Measurements from ENCODE around the gene LIN9.
"Not testable (repeated sequence)": the region's sequence is repeated elsewhere in the genome, so short reads cannot be mapped to it uniquely, and the experiment has no call there.

The LIN9 gene

GRCh38 chr1:226268421-226269124 is 40.4 kb downstream of the LIN9 start:
- no peak for DNase-seq

- no peak for DNase-seq
Measured at GRCh38 chr1:226261818-226262217, 47.1 kb downstream of the LIN9 start.

DNA sequence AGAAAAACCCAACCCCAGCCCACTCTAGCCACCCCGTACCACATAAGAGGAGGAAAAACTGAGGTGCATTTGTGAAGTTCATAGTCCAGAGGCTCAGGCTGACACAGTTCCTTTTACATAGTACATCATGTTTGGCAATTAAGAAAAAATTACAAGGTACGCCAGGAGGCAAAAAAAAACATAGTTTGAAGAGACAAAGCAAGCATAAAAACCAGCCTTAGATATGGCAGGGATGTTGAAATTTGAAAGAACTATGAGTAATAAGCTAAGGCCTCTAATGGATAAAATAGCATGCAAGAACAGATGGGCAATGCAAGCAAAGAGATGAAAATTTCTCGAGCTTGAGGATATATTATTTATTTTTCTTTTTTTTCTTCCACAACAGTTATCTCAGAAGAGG is 53.6 kb downstream of the LIN9 start:
- no peak for DNase-seq

GRCh38 chr1:226253933-226254332 is 55.0 kb downstream of the LIN9 start:
- no peak for DNase-seq

DNA sequence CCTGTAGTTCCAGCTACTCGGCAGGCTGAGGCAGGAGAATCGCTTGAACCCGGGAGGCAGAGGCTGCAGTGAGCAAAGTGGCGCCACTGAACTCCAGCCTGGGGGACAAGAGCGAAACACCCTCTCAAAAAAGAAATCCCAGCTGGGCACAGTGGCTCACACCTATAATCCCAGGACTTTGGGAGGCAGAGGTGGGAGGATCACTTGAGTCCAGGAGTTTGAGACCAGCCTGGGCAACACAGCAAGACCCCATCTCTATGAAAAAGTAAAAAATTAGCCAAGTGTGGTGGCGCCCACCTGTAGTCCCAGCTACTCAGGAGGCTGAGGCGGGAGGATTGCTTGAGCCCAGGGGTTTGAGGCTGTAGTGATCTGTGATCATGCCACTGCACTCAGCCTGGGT is 56.1 kb downstream of the LIN9 start:
- not testable (repeated sequence) for DNase-seq

GRCh38 chr1:226250511-226250910 is 58.5 kb downstream of the LIN9 start:
- DNase-seq = no peak

- DNase-seq = no peak
Measured at GRCh38 chr1:226248796-226249195, 60.2 kb downstream of the LIN9 start.

- DNase-seq = peak; percentile 90
Measured at GRCh38 chr1:226248091-226248490, 60.9 kb downstream of the LIN9 start.

DNA sequence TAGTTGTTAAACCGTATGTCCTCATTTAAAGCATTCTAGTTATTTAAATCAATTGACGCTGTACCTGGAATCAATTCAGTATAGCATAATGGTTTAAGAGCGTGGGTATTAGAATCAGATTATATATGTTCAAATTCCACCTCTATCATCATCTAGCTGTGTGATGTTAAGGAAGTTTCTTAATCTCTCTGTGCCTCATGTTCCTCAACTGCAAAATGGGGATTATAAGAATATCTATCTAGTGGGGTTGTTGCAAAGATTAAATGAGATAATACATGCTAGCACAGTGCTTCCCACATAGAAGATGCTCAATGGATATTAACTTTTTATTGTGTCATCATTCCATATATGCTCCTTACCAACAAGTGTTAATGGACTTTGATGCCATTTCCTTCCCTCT is 69.5 kb downstream of the LIN9 start:
- DNase-seq = no peak

- no peak for DNase-seq
Measured at GRCh38 chr1:226236826-226237225, 72.1 kb downstream of the LIN9 start.

- DNase-seq = no peak
Measured at GRCh38 chr1:226233806-226234205, 75.2 kb downstream of the LIN9 start.

GRCh38 chr1:226233293-226233692 is 75.7 kb downstream of the LIN9 start:
- DNase-seq = no peak

DNA sequence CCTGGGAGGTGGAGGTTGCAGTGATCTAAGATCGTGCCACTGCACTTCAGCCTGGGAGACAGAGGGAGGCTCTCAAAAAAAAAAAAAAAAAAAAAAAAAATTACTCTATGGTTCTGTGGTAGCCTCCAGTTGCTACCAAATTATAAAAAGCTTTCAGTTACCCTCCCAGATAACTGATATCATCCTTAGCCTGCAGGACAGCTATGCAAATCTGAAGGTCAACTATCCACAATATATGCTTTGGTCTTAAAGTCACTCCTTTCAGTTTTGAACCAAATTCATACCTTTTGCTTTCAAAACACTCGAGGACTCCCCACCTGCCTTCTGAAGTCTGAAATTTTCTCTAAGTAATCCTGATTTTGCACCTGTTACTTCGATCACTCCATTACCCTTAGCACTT is 82.4 kb downstream of the LIN9 start:
- no peak for DNase-seq

- no peak for DNase-seq
Measured at GRCh38 chr1:226223786-226224244, 85.1 kb downstream of the LIN9 start.

DNA sequence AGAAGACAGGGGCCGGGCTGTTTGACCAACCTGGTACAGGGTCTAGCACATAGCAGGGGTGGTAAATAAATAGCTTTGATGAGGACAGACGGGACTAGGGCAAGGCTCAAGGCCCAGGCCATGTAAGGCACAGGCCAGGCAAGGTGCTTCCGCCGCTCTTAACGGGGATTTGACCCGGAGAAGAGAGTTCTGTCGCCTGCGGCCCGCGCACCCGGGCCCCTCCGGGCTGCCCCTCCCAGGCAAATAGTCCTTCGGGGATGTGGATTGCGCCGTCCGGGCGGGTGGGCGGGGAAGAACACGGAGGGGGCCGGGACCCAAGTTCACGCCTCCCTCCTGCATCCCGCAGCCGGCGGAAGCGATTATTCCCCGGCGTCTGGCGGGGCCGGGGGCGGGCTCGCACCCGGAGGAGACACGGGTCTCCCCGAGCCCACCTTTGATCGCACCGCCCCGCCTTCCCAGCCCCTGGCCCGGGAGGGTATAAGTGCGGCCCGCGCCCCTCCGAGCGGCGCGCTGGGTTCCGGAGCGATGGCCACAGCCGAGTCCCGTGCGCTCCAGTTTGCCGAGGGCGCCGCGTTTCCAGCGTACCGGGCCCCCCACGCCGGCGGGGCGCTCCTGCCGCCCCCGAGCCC is 85.7 kb downstream of the LIN9 start, which contains the start of gene MIXL1:
TSS of gene MIXL1 (plus strand) at position 508 of the 629 bp plus-strand sequence. CDS start at position 526, 18 bp downstream.
- DNase-seq = no peak

DNA sequence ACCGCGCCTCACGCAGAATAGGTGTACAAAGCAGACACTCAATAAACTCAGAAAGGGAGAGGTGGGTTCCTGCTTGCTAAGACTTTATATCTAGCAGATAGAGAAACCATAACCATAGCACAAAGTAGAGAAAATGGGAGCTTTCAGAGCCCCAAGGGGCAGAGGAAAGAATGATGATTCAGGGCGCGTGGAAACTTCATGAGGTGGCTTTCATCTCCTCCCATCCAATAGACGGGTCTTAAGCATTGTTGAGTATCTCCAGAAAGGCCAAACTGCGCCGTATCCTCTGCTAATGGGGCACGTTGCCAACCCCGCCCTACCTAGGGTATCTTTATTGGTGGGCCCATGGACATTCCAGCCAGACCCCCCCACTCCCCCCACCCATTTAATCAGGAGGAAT is 86.3 kb downstream of the LIN9 start:
- DNase-seq = no peak

GRCh38 chr1:226220473-226221189 is 88.3 kb downstream of the LIN9 start:
- DNase-seq = no peak

DNA sequence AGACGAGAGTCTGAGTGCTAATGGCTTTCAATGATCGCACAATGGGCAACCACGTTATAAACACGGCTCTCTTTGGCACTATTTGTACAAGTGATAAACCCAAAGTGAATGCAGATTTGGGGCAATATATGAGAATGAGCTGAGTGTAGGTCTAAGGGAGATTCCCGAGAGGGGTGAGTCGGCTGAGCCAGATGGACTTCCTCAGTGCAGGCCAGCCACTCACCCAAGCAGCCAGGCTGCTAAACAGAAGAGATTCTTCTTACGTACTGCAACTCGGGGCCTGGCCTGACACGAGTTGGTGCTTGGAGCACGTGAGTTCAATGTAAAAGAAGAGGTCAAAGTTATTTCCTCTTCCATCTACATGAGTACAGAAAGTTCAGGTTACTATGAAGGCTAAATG is 91.7 kb downstream of the LIN9 start:
- no peak for DNase-seq

DNA sequence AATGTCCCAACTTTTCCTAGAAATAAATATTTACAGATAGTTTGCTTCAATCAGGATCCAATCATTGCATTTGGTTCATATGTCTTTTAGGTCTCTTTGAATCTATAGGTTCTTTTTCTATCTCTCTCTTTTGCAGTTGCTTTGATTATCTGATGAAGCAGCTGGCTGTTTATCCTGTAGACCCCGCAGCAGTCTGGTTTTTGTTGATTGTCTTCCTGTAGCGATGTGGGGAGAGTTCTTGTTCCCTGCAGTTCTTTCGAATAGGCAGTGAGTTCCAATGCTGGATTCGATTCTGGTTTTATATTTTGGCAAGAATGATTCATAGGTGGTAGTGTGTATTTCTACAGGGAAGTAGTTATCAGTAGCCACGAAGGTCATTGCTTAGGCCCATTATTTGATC is 92.9 kb downstream of the LIN9 start:
- no peak for DNase-seq

- no peak for DNase-seq
Measured at GRCh38 chr1:226215239-226215638, 93.7 kb downstream of the LIN9 start.

GRCh38 chr1:226212545-226212944 is 96.4 kb downstream of the LIN9 start:
- DNase-seq = no peak

- DNase-seq = no peak
Measured at GRCh38 chr1:226211181-226211821, 97.7 kb downstream of the LIN9 start.

GRCh38 chr1:226210571-226211176 is 98.3 kb downstream of the LIN9 start:
- no peak for DNase-seq
